WI38 (cell line): ENCODE results near the gene DGKD.

Experiments used
- H3K4me3 ChIP-seq: 2 replicates; pipeline ENCODE4 v1.5.1; 2011; ENCODE audit warnings: low read depth, mild to moderate bottlenecking, control low read depth, low read length
- TF ChIP-seq, protein P1 (sequence below): IDR thresholded peaks from 2 replicates; pipeline ENCODE4 v1.5.1; 2012; ENCODE audit warnings: low read depth, mild to moderate bottlenecking, control low read depth, low read length

The DGKD gene

GRCh38 chr2:233399306-233400225 lies 45.3 kb downstream of the DGKD start:
- H3K4me3 ChIP-seq, result no peak overlapping the region
- TF ChIP-seq, protein P1, sequence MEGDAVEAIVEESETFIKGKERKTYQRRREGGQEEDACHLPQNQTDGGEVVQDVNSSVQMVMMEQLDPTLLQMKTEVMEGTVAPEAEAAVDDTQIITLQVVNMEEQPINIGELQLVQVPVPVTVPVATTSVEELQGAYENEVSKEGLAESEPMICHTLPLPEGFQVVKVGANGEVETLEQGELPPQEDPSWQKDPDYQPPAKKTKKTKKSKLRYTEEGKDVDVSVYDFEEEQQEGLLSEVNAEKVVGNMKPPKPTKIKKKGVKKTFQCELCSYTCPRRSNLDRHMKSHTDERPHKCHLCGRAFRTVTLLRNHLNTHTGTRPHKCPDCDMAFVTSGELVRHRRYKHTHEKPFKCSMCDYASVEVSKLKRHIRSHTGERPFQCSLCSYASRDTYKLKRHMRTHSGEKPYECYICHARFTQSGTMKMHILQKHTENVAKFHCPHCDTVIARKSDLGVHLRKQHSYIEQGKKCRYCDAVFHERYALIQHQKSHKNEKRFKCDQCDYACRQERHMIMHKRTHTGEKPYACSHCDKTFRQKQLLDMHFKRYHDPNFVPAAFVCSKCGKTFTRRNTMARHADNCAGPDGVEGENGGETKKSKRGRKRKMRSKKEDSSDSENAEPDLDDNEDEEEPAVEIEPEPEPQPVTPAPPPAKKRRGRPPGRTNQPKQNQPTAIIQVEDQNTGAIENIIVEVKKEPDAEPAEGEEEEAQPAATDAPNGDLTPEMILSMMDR, result no peak

DNA sequence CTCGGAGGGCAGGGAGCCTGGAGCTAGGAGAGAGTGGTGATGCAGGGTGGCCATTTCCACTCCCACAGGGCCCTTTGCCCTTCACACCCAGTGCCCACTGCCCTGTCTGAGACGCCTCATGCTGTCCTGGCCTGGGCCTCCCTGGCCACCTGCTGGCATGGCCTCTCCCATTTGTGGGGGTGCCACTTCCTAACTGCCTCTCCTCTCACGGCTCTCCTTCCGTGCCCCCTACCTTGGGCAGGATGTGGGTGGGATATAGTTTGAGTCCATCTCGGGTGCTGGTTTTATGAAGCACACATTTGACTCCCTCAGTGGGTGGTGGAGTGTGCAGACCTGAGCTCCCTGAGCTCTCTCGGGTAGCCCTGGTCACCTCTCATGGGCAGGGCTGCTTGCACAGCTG lies 46.0 kb downstream of the DGKD start:
- H3K4me3 ChIP-seq, result no peak overlapping the region
- TF ChIP-seq, protein P1, result no peak

DNA sequence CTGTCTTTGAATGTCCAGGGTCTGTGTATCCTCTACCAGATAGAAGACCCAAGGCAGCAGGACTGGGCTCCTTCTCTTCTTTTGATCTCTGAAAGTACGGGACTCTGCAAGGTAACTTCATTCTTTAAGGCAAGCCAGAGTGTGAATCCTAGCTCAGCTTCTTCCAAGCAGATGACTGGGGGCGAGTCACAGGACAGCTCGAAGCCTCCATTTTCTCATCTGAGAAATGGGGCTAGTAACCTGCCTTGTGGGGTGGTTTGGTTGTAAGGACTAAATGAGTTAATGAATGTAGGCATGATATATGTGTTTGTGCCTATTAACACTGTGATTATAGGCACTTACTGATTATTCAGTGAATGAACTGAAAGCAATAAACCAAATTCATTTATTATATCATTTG lies 46.7 kb downstream of the DGKD start:
- TF ChIP-seq, protein P1, result no peak
- H3K4me3 ChIP-seq, result no peak overlapping the region

DNA sequence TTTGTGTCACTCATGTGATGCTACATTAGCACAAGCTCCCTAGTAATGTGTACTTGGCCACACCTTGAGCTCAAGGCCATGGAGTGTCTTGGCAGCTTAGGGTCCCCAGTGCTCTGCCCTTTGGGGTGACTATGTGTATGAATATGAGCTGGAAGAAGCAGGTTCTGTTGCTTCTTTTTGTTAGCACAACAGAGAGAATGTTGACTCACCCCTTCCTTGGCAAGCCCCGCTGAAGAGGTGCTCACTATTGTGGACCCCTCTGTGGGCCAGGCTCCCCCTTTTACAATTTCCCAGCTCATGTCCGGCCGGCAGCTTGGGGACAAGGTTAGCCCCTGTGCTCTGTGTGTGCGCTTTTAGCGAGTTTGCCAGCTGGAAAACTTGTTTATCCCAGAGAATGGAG lies 48.1 kb downstream of the DGKD start:
- no peak overlapping the region for H3K4me3 ChIP-seq
- TF ChIP-seq, protein P1, result no peak

DNA sequence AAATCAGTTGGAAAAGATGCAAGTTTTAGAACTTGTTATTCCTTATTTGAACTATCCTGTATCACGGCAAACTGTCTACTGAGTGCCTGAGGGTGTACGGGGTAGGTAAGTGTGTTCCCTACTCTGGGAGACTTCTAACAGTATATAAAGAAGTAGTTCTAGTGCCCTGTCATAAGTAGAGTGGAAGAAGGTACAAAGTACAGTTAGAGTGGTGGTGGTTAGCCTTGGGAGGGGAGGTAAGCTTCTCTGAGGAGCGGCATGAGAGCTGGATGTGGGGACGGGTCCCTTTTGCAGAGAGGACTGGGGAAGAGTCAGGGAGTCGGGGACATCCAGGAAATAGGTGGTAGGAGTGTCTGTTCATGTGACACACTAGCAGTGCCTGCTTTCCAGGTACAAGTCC lies 48.5 kb downstream of the DGKD start:
- TF ChIP-seq, protein P1, result no peak
- no peak overlapping the region for H3K4me3 ChIP-seq

GRCh38 chr2:233404222-233404621 lies 49.9 kb downstream of the DGKD start:
- H3K4me3 ChIP-seq, result no peak overlapping the region
- TF ChIP-seq, protein P1, result peak; percentile 77

GRCh38 chr2:233406865-233407264 lies 52.6 kb downstream of the DGKD start:
- no peak overlapping the region for H3K4me3 ChIP-seq
- TF ChIP-seq, protein P1, result no peak
